Stimulated activated CD8-positive, alpha-beta memory T cell treated with anti-CD3 and anti-CD28 coated beads, Interleukin-4, amount 100 ng/mL, for 24 hours (primary cell): Measurements from ENCODE around the gene PPP1R14B.

Source experiments
- DNase-seq: peaks from one replicate; pipeline ENCODE4 v3.0.0-alpha.2; 2020; ENCODE audit warnings: low read depth

PPP1R14B gene

GRCh38 chr11:64246871-64247728, at the start of gene PPP1R14B:
Gene PPP1R14B (minus strand): TSS chr11:64246943. CDS start chr11:64246673, 270 bp downstream.
- DNase-seq, result peak; percentile 78

- DNase-seq, result no peak
These were observed 49.5 kb upstream of the PPP1R14B start for GRCh38 chr11:64296236-64296635.

GRCh38 chr11:64295760-64296159, 49.0 kb upstream of the PPP1R14B start:
- no peak for DNase-seq

- no peak for DNase-seq
These were observed 48.0 kb upstream of the PPP1R14B start for GRCh38 chr11:64294774-64295173.

GRCh38 chr11:64292460-64293254, 45.9 kb upstream of the PPP1R14B start:
- no peak for DNase-seq

GRCh38 chr11:64291752-64292459, 45.2 kb upstream of the PPP1R14B start:
- no peak for DNase-seq

- DNase-seq, result no peak
These were observed 44.6 kb upstream of the PPP1R14B start, which contains the start of gene KCNK4 for GRCh38 chr11:64291262-64291751. Gene KCNK4 (plus strand): TSS chr11:64291302. CDS start chr11:64293019, 1,717 bp downstream.

- DNase-seq, result no peak
These were observed 43.9 kb upstream of the PPP1R14B start for GRCh38 chr11:64290352-64291261.

GRCh38 chr11:64289002-64289564, 42.3 kb upstream of the PPP1R14B start:
- DNase-seq, result no peak

- no peak for DNase-seq
These were observed 41.6 kb upstream of the PPP1R14B start for GRCh38 chr11:64288353-64288750.

GRCh38 chr11:64287676-64288352, 41.1 kb upstream of the PPP1R14B start:
- DNase-seq, result no peak

GRCh38 chr11:64286801-64287159, 40.0 kb upstream of the PPP1R14B start:
- no peak for DNase-seq

- DNase-seq, result no peak
These were observed 39.4 kb upstream of the PPP1R14B start for GRCh38 chr11:64285885-64286800.

- DNase-seq, result peak; percentile 86
These were observed 38.5 kb upstream of the PPP1R14B start, which contains the start of gene GPR137 for GRCh38 chr11:64284962-64285884. Gene GPR137 (plus strand): TSS chr11:64285848. CDS start chr11:64286525, 677 bp downstream.

- peak; percentile 89 for DNase-seq
These were observed 37.6 kb upstream of the PPP1R14B start, which contains the start of gene BAD for GRCh38 chr11:64284048-64284961. Gene BAD (minus strand): TSS chr11:64284665. CDS start chr11:64284368, 297 bp downstream.

GRCh38 chr11:64283092-64283491, 36.3 kb upstream of the PPP1R14B start:
- DNase-seq, result no peak
